Measurements from ENCODE around the gene SH3RF3.

SH3RF3 gene

DNA sequence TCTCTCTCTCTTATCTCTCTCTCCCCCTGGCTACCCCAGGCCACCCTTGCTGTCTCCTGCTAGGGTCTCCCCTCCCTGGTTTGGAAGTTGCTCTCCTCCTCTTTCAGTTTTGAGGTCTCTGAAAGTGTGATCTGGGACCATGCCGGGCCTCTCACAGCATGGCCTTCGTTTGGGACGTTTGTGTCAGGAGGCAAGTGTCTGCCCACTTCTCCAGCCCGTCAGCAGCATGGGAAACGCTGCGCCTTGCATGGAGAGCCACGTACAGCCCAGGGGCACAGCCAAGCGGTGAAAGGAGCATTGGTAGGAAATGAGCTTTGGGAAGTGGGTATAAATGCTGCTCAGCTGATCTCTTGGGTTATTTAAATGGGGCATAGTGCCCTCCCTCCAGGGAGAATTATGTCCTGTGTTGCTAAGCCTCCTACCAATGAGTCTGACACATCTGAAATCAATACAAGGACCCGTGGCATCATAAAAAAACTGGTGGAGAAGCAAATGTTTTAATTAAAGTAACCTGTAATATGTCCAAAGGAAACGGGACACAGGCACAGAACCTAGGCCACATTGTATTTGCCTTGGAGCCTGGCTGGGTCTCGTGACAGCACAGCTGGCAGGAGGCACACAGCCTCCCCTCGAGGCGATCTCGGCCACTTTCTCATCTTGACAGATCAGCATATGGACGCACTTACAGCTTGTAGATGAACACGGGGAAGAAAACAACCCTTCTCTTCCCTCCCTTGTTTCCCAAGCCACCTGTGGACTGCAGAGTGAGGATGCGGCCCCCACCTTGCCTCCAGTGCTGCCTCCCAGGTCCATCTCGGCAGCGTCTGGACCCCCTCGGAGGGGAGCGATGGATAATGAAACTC, 72.7 kb downstream of the SH3RF3 start:
- DNase-seq (ENCODE audit: low read depth, low spot score) = no peak

DNA sequence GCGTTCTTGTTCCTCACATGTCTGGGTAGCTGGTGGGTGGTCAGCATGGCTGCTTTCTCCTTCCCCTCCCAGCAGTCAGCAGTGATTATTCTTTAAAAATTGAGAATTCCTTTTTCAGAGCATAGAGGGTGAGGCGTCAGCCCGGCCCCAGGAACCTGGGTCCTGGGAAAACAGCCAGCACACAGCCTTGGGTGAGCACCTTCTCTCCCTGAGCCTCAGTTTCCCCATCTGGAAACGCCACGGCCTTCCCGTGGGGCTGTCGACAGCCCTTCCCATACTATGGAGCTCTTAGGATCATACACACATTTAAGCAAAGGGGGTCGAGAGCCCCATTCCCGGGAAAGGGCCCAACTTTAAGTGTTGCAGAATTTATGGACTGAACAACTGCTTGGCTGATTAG, 73.5 kb downstream of the SH3RF3 start:
- no peak for DNase-seq (ENCODE audit: low read depth, low spot score)

DNA sequence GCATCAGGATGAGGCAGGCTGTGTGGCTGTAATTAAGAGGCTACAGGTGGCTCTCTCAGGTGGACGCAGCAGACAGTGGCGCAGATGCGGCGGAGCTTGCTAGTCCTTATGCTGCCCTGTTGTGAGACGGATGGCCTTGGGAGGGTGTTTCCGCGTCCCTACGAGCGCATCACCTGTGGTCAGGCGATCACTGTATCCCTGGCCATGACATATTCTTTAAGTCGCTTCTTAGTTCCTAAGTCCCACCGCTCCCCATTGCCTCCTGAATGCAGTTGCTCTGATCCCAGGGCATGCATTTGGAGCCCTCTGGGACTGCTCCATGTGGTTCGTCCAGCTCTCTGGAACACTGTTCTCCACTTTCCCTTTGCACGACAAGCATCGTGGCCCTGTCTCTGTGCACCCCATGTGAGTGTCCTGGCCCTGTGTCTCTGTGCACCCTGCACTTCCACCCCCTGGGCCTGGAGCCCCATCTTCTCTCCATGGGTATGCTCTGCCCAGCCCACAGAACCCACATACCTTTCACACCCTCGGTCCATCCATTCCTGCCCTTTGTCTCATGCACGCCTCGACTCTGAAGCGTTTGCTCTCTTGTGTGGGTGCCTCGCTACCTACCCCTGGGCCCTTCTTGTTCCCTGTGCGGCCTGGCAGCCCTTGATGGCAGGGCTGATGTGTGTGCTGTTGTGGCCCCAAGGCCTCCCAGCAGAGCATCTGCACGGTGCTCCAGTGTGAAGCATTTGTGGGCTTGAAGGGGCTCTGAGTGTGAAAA, 74.4 kb downstream of the SH3RF3 start:
- DNase-seq (ENCODE audit: low read depth, low spot score) = no peak

- no peak for DNase-seq (ENCODE audit: low read depth, low spot score)
These were observed 75.4 kb downstream of the SH3RF3 start for GRCh38 chr2:109204412-109204811.

DNA sequence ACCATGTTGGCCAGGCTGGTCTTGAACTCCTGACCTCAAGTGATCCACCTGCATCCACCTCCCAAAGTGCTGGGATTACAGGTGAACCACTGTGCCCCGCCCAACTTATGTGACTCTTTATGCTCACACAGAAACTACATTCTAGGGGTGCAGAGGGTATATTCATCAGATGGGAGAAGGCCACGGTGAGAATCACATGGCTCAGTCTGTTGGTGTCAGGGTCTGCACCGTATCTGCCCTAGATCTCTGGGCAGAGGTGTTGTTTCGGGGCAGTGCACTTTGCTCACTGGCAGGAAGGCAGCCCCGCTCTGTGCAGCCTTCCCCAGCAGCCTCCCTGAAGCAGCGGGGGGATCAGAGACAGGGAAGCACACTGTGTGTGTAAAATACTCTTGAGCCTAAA, 76.4 kb downstream of the SH3RF3 start:
- no peak for DNase-seq (ENCODE audit: low read depth, low spot score)

DNA sequence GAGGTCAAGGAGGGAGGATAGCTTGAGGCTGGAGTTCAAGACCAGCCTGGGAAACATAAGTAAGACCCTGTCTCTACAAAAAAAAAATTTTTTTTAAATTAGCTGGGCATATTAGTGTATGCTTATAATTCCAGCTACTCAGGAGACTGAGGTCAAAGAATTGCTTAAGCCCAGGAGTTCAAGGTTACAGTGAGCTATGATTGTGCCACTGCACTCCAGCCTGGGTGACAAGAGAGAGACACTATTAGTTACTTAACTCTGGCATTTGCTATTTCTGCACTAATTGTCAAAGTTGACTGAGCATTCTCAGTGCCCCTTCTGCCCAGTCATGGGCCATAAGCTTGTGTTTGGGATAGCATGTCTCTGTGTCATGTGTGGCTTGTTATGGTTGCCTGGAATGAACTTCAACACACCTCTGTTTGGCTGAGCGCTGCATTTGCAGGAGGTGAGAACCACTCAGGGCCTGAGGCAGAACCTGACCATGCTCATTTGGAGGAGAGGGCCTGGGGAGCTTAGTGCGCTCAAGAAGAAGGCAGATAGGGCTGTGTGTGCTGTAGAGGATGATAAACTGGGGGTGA, 77.7 kb downstream of the SH3RF3 start:
- DNase-seq (ENCODE audit: low read depth, low spot score) = no peak

DNA sequence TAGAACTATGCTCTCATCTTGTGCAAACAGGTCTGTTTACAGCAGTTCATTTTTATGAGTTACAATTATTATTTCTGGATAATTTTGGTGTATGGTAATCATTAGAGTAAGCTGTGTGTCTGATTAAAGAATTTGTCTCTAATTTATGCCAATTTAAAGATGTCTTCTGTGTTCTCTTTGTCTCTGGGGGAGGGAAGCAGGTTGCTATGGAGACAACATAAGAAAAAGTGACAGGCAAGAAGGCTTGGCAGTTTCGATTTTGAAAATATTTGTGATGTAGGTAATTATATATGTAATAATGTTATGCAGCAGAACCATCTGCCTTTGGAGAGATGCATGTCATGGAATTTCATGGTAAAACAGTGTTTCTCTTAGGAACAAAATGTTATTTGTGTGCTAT, 78.2 kb downstream of the SH3RF3 start:
- DNase-seq (ENCODE audit: low read depth, low spot score) = no peak

- DNase-seq (ENCODE audit: low read depth, low spot score) = no peak
These were observed 79.3 kb downstream of the SH3RF3 start for GRCh38 chr2:109208071-109208950.

DNA sequence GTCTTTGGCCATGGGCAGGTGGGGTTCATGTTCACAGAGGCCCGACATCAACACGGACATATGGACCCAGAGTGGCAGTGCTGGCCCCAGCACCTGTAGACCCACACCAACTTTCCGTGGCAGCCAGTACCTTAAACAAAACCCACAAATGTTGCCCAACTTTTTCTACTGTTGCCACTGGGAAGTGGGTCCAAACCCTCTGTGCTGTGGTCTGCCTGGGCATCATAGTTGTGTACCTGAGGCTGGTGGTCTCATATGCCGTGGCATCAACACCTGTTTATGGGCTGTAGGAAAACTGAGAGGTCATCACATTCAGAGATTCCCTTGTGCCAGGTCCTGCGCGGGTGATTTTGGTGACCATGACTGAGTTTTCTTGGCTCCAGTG, 79.9 kb downstream of the SH3RF3 start:
- DNase-seq (ENCODE audit: low read depth, low spot score) = no peak

GRCh38 chr2:109209412-109209811, 80.4 kb downstream of the SH3RF3 start:
- no peak for DNase-seq (ENCODE audit: low read depth, low spot score)

DNA sequence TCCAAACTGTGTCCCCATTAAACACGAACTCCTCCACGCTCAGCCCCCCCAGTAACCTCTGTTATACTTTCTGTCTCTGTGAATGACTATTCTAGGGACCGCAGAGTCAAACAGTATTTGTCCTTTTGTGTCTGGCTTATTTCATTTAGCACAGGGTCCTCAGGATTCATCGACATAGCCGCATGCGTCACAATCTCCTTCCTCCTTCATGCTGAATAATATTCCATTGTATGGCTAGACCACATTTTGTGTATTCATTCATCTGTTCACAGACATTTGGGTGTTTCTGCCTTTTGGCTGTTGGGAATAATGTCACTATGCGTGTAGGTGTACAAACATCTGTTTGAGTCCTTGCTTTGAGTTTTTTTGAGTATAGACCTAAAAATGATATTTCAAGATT, 80.9 kb downstream of the SH3RF3 start:
- DNase-seq (ENCODE audit: low read depth, low spot score) = no peak

DNA sequence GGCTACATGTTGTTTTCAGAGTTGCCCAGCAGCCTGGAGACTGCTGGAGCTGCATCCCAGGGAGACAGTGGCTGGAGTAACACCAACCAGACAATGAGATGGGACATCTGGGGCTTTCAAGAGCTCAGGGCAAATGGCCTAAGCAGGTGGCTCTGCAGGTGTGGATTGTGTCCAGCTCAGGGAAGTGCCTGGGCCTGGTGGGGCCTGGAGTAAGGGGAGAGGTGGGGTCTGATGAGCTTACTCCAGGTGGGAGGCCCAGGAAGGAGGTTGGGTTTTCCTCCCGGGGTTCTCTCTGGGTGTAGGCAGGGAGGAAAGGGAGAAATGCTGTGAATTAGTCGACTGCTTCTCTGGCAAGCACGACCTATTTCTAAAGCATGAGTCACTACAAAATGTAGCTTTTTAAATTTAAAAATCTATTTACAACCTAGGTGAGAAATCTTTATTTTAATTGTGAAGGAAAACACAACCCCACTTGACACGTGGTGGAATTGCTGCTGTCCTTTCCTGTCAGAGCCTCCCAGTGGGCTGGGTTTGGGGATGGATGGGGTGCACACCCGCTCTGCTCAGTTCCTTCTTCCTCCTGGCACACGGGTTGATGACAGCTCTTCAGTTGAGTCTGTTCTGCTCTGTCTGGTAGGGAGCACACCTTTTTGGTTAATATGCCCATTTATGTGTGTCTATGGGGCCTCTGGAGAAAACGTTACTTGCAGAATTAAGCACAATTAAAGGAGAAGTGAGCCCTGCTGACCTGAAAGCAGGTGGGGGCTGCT, 81.6 kb downstream of the SH3RF3 start:
- DNase-seq (ENCODE audit: low read depth, low spot score) = no peak

- DNase-seq (ENCODE audit: low read depth, low spot score) = no peak
These were observed 82.3 kb downstream of the SH3RF3 start for GRCh38 chr2:109211315-109211714.

- no peak for DNase-seq (ENCODE audit: low read depth, low spot score)
These were observed 84.0 kb downstream of the SH3RF3 start for GRCh38 chr2:109212836-109213563.

DNA sequence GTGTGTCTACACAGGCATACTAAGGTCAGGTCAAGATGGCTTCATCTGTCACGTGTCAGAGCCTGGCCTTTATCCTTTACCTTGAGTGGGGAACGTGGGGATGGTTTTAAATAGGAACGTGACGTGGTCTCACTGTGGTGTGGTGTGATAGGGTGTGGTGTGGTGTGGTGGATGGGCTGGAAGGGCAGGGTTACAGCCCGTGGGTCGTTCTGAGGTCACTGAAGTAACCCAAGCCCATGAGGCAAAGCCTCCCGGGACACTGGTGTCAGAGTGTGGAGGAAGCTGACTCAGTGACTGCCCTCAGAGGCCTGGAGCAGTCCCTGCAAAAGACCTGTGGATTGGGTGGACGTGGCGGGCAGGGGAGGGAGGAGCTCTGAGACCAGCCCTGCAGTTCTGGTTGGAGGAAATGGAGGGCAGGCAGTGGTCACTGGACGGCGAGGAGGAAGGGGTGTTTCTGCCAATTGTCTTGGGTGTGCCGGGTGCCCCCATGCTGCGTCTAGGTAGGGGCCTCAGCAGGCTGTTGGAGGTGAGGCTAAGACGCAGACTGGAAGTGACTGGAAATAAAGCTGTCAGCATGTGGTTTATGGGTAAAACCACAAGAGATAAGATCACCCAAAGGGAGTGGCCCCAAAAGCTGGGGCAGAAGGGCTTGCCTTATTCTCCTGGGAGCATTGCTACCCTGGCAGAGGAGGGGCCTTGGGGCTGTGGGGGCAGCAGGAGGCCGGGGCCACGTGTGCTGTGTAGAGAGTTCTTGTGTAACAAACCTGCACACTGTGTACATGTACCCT, 84.8 kb downstream of the SH3RF3 start:
- no peak for DNase-seq (ENCODE audit: low read depth, low spot score)

GRCh38 chr2:109214651-109215371, 85.8 kb downstream of the SH3RF3 start:
- no peak for DNase-seq (ENCODE audit: low read depth, low spot score)

- DNase-seq (ENCODE audit: low read depth, low spot score) = no peak
These were observed 86.9 kb downstream of the SH3RF3 start for GRCh38 chr2:109215866-109216265.

- no peak for DNase-seq (ENCODE audit: low read depth, low spot score)
These were observed 87.3 kb downstream of the SH3RF3 start for GRCh38 chr2:109216332-109216731.
